Glutamatergic neuron (in vitro differentiated cells): Measurements from ENCODE around the gene BSG. TPM values are rescaled to one million over a fixed set of nuclear protein-coding genes. Genes with fewer than 3 reads are reported as not detected.
"Not testable (repeated sequence)": the region's sequence is repeated elsewhere in the genome, so short reads cannot be mapped to it uniquely, and the experiment has no call there.

Source experiments
- DNase-seq: peaks from one replicate; pipeline ENCODE4 v3.0.0; 2022
- H3K27ac Mint-ChIP-seq: one replicate; pipeline ENCODE4 v1.8.0; 2020; ENCODE audit warnings: mild to moderate bottlenecking, mixed read lengths, inconsistent platforms; ENCODE audit not compliant: unreplicated experiment
- H3K27me3 Mint-ChIP-seq: one replicate; pipeline ENCODE4 v1.8.0; 2020; ENCODE audit warnings: mild to moderate bottlenecking, moderate library complexity, mixed read lengths, inconsistent platforms; ENCODE audit not compliant: unreplicated experiment
- H3K36me3 Mint-ChIP-seq: one replicate; pipeline ENCODE4 v1.8.0; 2020; ENCODE audit warnings: mild to moderate bottlenecking, mixed read lengths, inconsistent platforms; ENCODE audit not compliant: unreplicated experiment
- H3K4me1 Mint-ChIP-seq: one replicate; pipeline ENCODE4 v1.8.0; 2020; ENCODE audit warnings: mild to moderate bottlenecking, low read depth, mixed read lengths, inconsistent platforms; ENCODE audit not compliant: unreplicated experiment
- H3K4me3 Mint-ChIP-seq: one replicate; pipeline ENCODE4 v1.8.0; 2020; ENCODE audit warnings: mild to moderate bottlenecking, mixed read lengths, inconsistent platforms; ENCODE audit not compliant: unreplicated experiment
- H3K9me3 Mint-ChIP-seq: one replicate; pipeline ENCODE4 v1.8.0; 2020; ENCODE audit warnings: mild to moderate bottlenecking, moderate library complexity, mixed read lengths, inconsistent platforms; ENCODE audit not compliant: unreplicated experiment
- total RNA-seq: library from RNA; stranded (reverse); fragmentation: NEBNext Ultra II Directional; extraction: Animal tissue kit (Norgen Biotek cat#: 25700); gene quantifications from one replicate; pipeline ENCODE4 v1.2.1, GENCODE V29; 2021; ENCODE audit not compliant: unreplicated experiment
- TF ChIP-seq, protein P1 (sequence below): fragments of 200-600 bp; sonication (generic); IDR thresholded peaks from one replicate; pipeline ENCODE4 v1.5.0; 2021; ENCODE audit not compliant: partially characterized antibody, unreplicated experiment

Gene BSG
- total RNA-seq, 1 donor from 2014 or later: 470 TPM

DNA sequence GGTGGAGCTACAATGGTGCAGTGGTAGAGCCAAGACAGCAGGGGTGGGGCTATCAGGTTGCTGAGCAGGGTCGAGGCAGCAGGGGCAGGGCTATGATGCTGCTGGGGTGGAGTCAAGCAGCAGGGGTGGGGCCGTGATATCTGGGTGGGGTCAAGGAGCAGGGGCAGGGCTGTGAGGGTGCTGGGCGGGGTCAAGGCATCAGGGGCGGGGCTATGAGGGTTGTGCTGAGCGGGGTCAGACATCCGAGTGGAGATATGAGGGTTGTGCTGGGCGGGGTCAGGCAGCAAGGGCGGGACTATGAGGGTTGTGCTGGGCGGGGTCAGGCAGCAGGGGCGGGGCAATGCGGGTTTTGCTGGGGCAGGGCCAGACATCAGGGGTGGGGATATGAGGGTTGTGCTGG lies 32.0 kb downstream of the BSG start:
- Mint-ChIP-seq H3K27ac (no peak overlapping the region), H3K9me3 (peaks cover 11% of the 10 kb centered on the region), H3K4me1 (no peaks in the 10 kb centered on the region), H3K36me3 (peaks cover 10% of the 10 kb centered on the region), H3K4me3 (no peak overlapping the region), H3K27me3 (peaks cover 8% of the 10 kb centered on the region)
- TF ChIP-seq, protein P1, sequence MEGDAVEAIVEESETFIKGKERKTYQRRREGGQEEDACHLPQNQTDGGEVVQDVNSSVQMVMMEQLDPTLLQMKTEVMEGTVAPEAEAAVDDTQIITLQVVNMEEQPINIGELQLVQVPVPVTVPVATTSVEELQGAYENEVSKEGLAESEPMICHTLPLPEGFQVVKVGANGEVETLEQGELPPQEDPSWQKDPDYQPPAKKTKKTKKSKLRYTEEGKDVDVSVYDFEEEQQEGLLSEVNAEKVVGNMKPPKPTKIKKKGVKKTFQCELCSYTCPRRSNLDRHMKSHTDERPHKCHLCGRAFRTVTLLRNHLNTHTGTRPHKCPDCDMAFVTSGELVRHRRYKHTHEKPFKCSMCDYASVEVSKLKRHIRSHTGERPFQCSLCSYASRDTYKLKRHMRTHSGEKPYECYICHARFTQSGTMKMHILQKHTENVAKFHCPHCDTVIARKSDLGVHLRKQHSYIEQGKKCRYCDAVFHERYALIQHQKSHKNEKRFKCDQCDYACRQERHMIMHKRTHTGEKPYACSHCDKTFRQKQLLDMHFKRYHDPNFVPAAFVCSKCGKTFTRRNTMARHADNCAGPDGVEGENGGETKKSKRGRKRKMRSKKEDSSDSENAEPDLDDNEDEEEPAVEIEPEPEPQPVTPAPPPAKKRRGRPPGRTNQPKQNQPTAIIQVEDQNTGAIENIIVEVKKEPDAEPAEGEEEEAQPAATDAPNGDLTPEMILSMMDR: no peak
- DNase-seq: no peak

DNA sequence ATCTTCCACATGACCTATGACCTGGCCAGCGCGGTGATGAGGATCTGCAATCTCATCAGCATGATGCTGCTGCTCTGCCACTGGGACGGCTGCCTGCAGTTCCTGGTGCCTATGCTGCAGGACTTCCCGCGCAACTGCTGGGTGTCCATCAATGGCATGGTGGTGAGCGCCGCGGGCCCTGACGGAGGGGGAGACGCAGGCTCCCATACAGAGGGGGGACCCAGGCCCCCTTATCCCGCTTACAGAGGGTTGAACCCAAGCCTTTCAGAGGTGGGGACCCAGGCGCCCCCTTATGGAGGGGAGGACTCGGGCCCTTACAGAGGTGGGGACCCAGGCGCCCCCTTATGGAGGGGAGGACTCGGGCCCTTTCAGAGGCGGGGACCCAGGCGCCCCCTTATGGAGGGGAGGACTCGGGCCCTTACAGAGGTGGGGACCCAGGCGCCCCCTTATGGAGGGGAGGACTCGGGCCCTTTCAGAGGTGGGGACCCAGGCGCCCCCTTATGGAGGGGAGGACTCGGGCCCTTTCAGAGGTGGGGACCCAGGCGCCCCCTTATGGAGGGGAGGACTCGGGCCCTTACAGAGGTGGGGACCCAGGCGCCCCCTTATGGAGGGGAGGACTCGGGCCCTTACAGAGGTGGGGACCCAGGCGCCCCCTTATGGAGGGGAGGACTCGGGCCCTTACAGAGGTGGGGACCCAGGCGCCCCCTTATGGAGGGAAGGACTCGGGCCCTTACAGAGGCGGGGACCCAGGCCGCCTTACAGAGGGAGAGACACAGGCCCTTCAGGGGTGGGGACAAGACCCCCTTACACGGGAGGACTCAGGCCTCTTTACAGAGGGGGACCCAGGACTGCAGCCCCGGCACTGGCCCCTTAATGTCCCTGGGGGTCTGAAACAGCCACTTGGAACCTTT lies 32.9 kb downstream of the BSG start:
- not testable (repeated sequence) for H3K27me3 Mint-ChIP-seq, DNase-seq, H3K27ac Mint-ChIP-seq, H3K4me1 Mint-ChIP-seq, H3K36me3 Mint-ChIP-seq, H3K4me3 Mint-ChIP-seq
- peaks cover 11% of the 10 kb centered on the region for H3K9me3 Mint-ChIP-seq

DNA sequence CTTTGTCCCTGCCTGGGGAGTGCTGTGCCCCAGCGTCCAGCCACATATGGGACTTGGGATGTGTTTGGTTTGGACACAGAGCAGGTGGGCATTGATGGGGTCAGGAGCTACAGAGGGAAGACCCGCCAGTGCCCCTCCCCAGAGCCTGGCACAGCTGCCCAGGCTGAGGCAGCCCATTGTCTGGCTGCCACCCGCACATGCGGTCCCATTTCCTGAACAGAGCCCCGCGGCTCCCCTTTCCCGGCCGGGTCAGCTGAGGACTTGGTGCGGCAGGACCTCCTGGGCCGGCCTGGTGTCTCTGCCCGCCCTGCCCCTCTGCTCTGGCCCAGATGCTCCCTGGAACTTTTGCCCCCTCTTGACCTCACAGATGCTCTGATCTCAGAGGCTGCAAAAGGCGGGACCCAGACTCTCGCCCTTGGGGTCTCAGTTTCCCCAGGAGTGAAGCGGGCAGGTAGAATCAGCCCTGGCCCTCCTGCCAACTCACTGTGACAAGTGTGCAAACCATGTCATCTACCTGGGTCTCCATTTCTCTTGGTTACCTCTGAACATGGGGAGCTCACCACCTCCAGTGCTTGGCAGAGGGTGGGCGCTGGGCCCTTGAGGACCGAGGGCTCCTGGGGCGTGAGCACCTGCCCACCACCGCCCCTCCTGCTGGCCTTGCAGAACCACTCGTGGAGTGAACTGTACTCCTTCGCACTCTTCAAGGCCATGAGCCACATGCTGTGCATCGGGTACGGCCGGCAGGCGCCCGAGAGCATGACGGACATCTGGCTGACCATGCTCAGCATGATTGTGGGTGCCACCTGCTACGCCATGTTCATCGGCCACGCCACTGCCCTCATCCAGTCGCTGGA lies 35.1 kb downstream of the BSG start:
- Mint-ChIP-seq H3K27ac (no peak overlapping the region), H3K27me3 (peaks cover 8% of the 10 kb centered on the region), H3K4me1 (peaks cover 9% of the 10 kb centered on the region), H3K4me3 (no peak overlapping the region), H3K9me3 (peaks cover 6% of the 10 kb centered on the region), H3K36me3 (peaks cover 2% of the 10 kb centered on the region)
- no peak for DNase-seq
- TF ChIP-seq, protein P1: no peak

DNA sequence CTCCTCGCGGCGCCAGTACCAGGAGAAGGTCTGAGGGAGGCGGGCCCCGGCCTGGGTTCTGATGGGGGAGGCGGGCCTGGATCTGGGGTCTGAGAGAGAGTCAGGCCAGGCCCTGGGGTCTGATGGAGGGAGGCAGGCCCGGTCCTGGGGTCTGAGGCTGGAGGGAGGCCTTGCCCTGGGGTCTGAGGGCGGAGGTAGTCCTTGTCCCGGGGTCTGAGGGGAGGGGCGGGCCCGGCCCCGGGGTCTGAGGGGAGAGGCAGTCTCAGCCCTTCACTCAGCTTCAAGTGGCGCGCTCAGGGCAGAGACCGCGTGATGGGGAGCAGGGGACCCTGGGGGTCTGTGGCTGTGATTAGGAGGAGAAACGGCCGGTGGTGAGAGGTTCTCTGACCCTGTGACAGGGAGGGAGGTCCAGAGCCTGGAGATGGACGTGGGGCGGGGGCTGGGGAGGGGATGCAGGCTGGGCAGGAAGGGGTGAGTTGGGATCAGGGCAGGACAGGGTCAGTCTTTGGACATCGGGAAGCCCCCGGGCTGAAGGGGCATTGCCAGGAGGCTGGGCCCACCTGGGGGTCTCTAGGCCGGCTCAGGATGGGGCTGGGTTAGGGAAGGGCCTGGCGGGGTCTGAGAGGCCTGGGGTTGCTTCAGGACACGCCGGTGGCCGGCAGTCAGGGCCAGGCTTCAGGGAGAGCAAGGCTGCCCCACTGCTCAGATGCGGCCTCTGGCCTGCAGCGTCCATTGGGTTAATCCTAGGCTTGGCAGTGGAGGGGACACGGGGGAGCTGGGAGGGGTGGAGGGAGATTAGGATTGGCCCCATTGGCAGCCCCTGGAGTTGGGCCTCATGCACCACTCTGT lies 36.0 kb downstream of the BSG start:
- Mint-ChIP-seq H3K9me3 (peaks cover 5% of the 10 kb centered on the region), H3K27ac (no peak overlapping the region), H3K4me3 (no peak overlapping the region), H3K36me3 (no peaks in the 10 kb centered on the region), H3K4me1 (peaks cover 9% of the 10 kb centered on the region), H3K27me3 (peaks cover 7% of the 10 kb centered on the region)
- TF ChIP-seq, protein P1: no peak
- no peak for DNase-seq

DNA sequence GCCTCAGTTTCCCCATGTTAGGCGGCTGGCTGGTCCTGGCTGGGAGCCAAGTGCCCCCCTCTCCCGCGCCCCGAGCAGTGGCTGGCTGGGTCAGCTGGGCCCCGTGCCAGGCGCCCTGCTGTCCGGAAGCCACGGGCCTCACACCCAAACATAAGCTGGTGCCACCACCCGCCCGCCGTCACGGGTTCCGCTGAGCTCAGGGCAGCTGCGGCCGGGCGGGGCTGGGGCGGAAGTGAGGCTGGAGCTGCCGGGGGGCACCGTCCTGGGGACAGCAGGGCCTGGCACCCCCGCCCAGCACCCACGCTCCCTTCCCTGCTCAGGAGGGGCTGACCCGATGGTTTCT lies 36.6 kb downstream of the BSG start:
- H3K4me1 Mint-ChIP-seq: peaks cover 9% of the 10 kb centered on the region
- DNase-seq: no peak
- no peaks in the 10 kb centered on the region for H3K36me3 Mint-ChIP-seq
- H3K27me3 Mint-ChIP-seq: peaks cover 6% of the 10 kb centered on the region
- no peak overlapping the region for H3K27ac Mint-ChIP-seq
- H3K9me3 Mint-ChIP-seq: peaks cover 2% of the 10 kb centered on the region
- TF ChIP-seq, protein P1: no peak
- H3K4me3 Mint-ChIP-seq: no peak overlapping the region
